Natural killer cell (primary cell): ENCODE data around the gene JPH3. TPM values are rescaled to one million over a fixed set of nuclear protein-coding genes. Genes with fewer than 3 reads are reported as not detected.
"Not testable (repeated sequence)": the region's sequence is repeated elsewhere in the genome, so short reads cannot be mapped to it uniquely, and the experiment has no call there.

ENCODE experiments used
- ATAC-seq, 3 donors: fragments of 150-1000 bp in 2 of 3; fragments of 200-7000 bp in 1 of 3; cut with Tn5 transposase; 1 replicate in 1 of 3; 2 replicates in 2 of 3; pipeline ENCODE4 v1.10.0; 2021; ENCODE audit warnings: mild to moderate bottlenecking in 2 of 3, moderate library complexity in 2 of 3
- DNase-seq, 2 donors: peaks; one replicate each; pipeline versions ENCODE4 v3.0.0 to v3.0.0-alpha.2; 2013 to 2021; ENCODE audit warnings: mixed read lengths in 1 of 2
- H3K27ac ChIP-seq: one replicate; pipeline ENCODE4 v1.5.1; 2013; ENCODE audit warnings: mild to moderate bottlenecking, low read length
- H3K27me3 ChIP-seq: one replicate; pipeline ENCODE4 v1.6.1; 2013; ENCODE audit warnings: low read length; ENCODE audit not compliant: control insufficient read depth, insufficient read depth
- H3K36me3 ChIP-seq: one replicate; pipeline ENCODE4 v1.6.1; 2013; ENCODE audit warnings: low read length; ENCODE audit not compliant: control insufficient read depth, insufficient read depth
- H3K4me1 ChIP-seq: one replicate; pipeline ENCODE4 v1.6.1; 2013; ENCODE audit warnings: low read length; ENCODE audit not compliant: control insufficient read depth, insufficient read depth
- H3K4me3 ChIP-seq: one replicate; pipeline ENCODE4 v1.5.1; 2013; ENCODE audit warnings: low read length
- H3K9me3 ChIP-seq: one replicate; pipeline ENCODE4 v1.6.1; 2013; ENCODE audit warnings: low read length; ENCODE audit not compliant: control insufficient read depth, insufficient read depth
- H3K27ac Mint-ChIP-seq, 2 donors: one replicate each; pipeline ENCODE4 v1.8.0; 2022; ENCODE audit warnings: mild to moderate bottlenecking in 2 of 2, mixed read lengths in 2 of 2, moderate library complexity in 1 of 2
- H3K27me3 Mint-ChIP-seq, 2 donors: one replicate each; pipeline ENCODE4 v1.8.0; 2022; ENCODE audit warnings: low read depth in 2 of 2, mixed read lengths in 2 of 2
- H3K36me3 Mint-ChIP-seq: one replicate; pipeline ENCODE4 v1.8.0; 2022; ENCODE audit warnings: mixed read lengths
- H3K4me1 Mint-ChIP-seq, 2 donors: one replicate each; pipeline ENCODE4 v1.8.0; 2022; ENCODE audit warnings: mixed read lengths in 2 of 2
- H3K4me3 Mint-ChIP-seq: one replicate; pipeline ENCODE4 v1.8.0; 2022; ENCODE audit warnings: mild to moderate bottlenecking, moderate library complexity, mixed read lengths
- H3K9me3 Mint-ChIP-seq, 2 donors: one replicate each; pipeline ENCODE4 v1.8.0; 2022; ENCODE audit warnings: mixed read lengths in 2 of 2
- CTCF ChIP-seq: fragments of 200-600 bp; IDR thresholded peaks from one replicate; pipeline ENCODE4 v1.8.0; 2022; ENCODE audit warnings: antibody characterized with exemption
- WGBS: methylation state at CpG from one replicate; pipeline ENCODE4 v1.1.7; 2013; ENCODE audit warnings: missing lambda C conversion rate; ENCODE audit not compliant: insufficient coverage; 5-methylcytosine and 5-hydroxymethylcytosine counted together
- intact Hi-C: fragments of 100-400 bp; cut with micrococcal nuclease; formaldehyde crosslinking; loops from one replicate; pipeline ENCODE4 v1.14.2; 2022
- total RNA-seq, 4 donors: library from RNA; stranded (reverse); fragments of 120-200 nt in 1 of 4; gene quantifications; one replicate each; pipeline versions ENCODE4 v1.2.3 to v1.2.4, GENCODE V29; 2013 to 2022

JPH3 gene
- total RNA-seq, 3 donors from 2014 or later (not counting 1 experiment from before 2014, with no cell fraction given): not detected

- TF ChIP-seq CTCF: no peak
- ATAC-seq: no peak
Measured at GRCh38 chr16:87571868-87572244, 30.5 kb upstream of the JPH3 start.

GRCh38 chr16:87572959-87573358 lies 29.3 kb upstream of the JPH3 start:
- Histone ChIP-seq H3K27me3 (no peaks in the 10 kb centered on the region), H3K36me3 (no peaks in the 10 kb centered on the region), H3K9me3 (no peaks in the 10 kb centered on the region), H3K27ac (no peak overlapping the region), H3K4me1 (no peaks in the 10 kb centered on the region), H3K4me3 (no peak overlapping the region)
- no peaks in the 10 kb centered on the region for H3K4me1 Mint-ChIP-seq
- intact Hi-C loops: no loop called here
- peaks cover 7% of the 10 kb centered on the region in 2 donors for H3K27me3 Mint-ChIP-seq
- no peak for TF ChIP-seq CTCF
- H3K9me3 Mint-ChIP-seq: no peaks in the 10 kb centered on the region
- H3K27ac Mint-ChIP-seq: no peak overlapping the region
- DNase-seq: no peak
- 60% methylated on average over 5 of the region's 6 CpGs for WGBS
- no peak for ATAC-seq
- no peak overlapping the region for H3K4me3 Mint-ChIP-seq
- no peaks in the 10 kb centered on the region for H3K36me3 Mint-ChIP-seq

More at GRCh38 chr16:87571868-87572244, 30.5 kb upstream of the JPH3 start:
- 81% methylated on average over 10 of the region's 11 CpGs for WGBS
- H3K36me3 Mint-ChIP-seq: no peaks in the 10 kb centered on the region
- Histone ChIP-seq H3K4me1 (no peaks in the 10 kb centered on the region), H3K36me3 (no peaks in the 10 kb centered on the region), H3K27ac (no peak overlapping the region), H3K9me3 (no peaks in the 10 kb centered on the region), H3K4me3 (no peak overlapping the region), H3K27me3 (no peaks in the 10 kb centered on the region)
- H3K9me3 Mint-ChIP-seq: no peaks in the 10 kb centered on the region
- H3K4me1 Mint-ChIP-seq: no peaks in the 10 kb centered on the region
- no peak overlapping the region for H3K4me3 Mint-ChIP-seq
- DNase-seq: no peak
- intact Hi-C loops: no loop called here
- no peak overlapping the region for H3K27ac Mint-ChIP-seq
- peaks cover 7% of the 10 kb centered on the region in 2 donors for H3K27me3 Mint-ChIP-seq

- H3K9me3 ChIP-seq: no peaks in the 10 kb centered on the region
- DNase-seq: no peak
- intact Hi-C loops: no loop called here
- Mint-ChIP-seq H3K36me3 (no peaks in the 10 kb centered on the region), H3K27me3 (peaks cover 12 to 24% of the 10 kb centered on the region in 2 donors), H3K9me3 (no peaks in the 10 kb centered on the region), H3K27ac (no peak overlapping the region), H3K4me3 (no peak overlapping the region), H3K4me1 (no peaks in the 10 kb centered on the region)
- H3K4me1 ChIP-seq: no peaks in the 10 kb centered on the region
- H3K27ac ChIP-seq: no peak overlapping the region
- no peak for ATAC-seq
- H3K4me3 ChIP-seq: no peak overlapping the region
- 63% methylated on average over 13 of the region's 13 CpGs for WGBS
- H3K27me3 ChIP-seq: no peaks in the 10 kb centered on the region
- no peaks in the 10 kb centered on the region for H3K36me3 ChIP-seq
- no peak for TF ChIP-seq CTCF
Measured at GRCh38 chr16:87575027-87575804, 27.1 kb upstream of the JPH3 start.

- no peak for TF ChIP-seq CTCF
- Histone ChIP-seq H3K9me3 (no peaks in the 10 kb centered on the region), H3K4me1 (no peaks in the 10 kb centered on the region), H3K36me3 (no peaks in the 10 kb centered on the region), H3K27me3 (no peaks in the 10 kb centered on the region), H3K4me3 (no peak overlapping the region), H3K27ac (no peak overlapping the region)
- Mint-ChIP-seq H3K4me3 (no peak overlapping the region), H3K9me3 (no peaks in the 10 kb centered on the region), H3K4me1 (no peaks in the 10 kb centered on the region), H3K27ac (no peak overlapping the region), H3K27me3 (peaks cover 12 to 30% of the 10 kb centered on the region in 2 donors), H3K36me3 (no peaks in the 10 kb centered on the region)
- WGBS: 58% methylated on average over 16 of the region's 16 CpGs
- ATAC-seq: no peak
- intact Hi-C loops: no loop called here
- DNase-seq: no peak
Measured at GRCh38 chr16:87576171-87576570, 26.1 kb upstream of the JPH3 start.

- H3K9me3 Mint-ChIP-seq, H3K9me3 ChIP-seq, H3K27me3 ChIP-seq, H3K4me1 ChIP-seq, intact Hi-C loops, H3K36me3 ChIP-seq, H3K27ac Mint-ChIP-seq, H3K36me3 Mint-ChIP-seq, H3K4me3 ChIP-seq, H3K4me1 Mint-ChIP-seq, DNase-seq, H3K4me3 Mint-ChIP-seq, ATAC-seq, H3K27ac ChIP-seq: not testable (repeated sequence)
- H3K27me3 Mint-ChIP-seq: peaks cover 8 to 31% of the 10 kb centered on the region in 2 donors
- WGBS: 90% methylated on average over 13 of the region's 16 CpGs
Measured at GRCh38 chr16:87578142-87578930, 24.0 kb upstream of the JPH3 start.
